GM21825 (cell line): ENCODE data around the gene PSME1.
"Not testable (repeated sequence)": the region's sequence is repeated elsewhere in the genome, so short reads cannot be mapped to it uniquely, and the experiment has no call there.

Experiments
- ATAC-seq: cut with Tn5 transposase; IDR thresholded peaks from one replicate; pipeline ENCODE4 v1.9.1; 2021; ENCODE audit warnings: mild to moderate bottlenecking, moderate library complexity; ENCODE audit not compliant: unreplicated experiment

PSME1 gene

GRCh38 chr14:24103451-24103850, 32.5 kb upstream of the PSME1 start:
- ATAC-seq = no peak

- ATAC-seq = not testable (repeated sequence)
These were observed 30.3 kb upstream of the PSME1 start for GRCh38 chr14:24105609-24106239.

GRCh38 chr14:24106672-24107271, 29.2 kb upstream of the PSME1 start:
- ATAC-seq = no peak

GRCh38 chr14:24108336-24108874, 27.6 kb upstream of the PSME1 start:
- ATAC-seq = peak; percentile 24

GRCh38 chr14:24110060-24110459, 25.9 kb upstream of the PSME1 start:
- ATAC-seq = no peak

GRCh38 chr14:24110523-24110922, 25.5 kb upstream of the PSME1 start:
- ATAC-seq = no peak

- no peak for ATAC-seq
These were observed 22.6 kb upstream of the PSME1 start for GRCh38 chr14:24113379-24113800.

GRCh38 chr14:24113801-24114531, 22.0 kb upstream of the PSME1 start:
- ATAC-seq = peak; percentile 36

GRCh38 chr14:24114532-24115421, 21.2 kb upstream of the PSME1 start, which contains the start of the genes DCAF11 and NRL:
Gene DCAF11, plus strand, starts transcription at chr14:24114777. Its CDS starts 818 bp downstream, at chr14:24115595.
Gene NRL, minus strand, starts transcription at chr14:24114949. Its CDS starts 32,101 bp downstream, at chr14:24082848.
- ATAC-seq = peak; percentile 75

- ATAC-seq = no peak
These were observed 20.4 kb upstream of the PSME1 start for GRCh38 chr14:24115422-24116127.

- no peak for ATAC-seq
These were observed 19.7 kb upstream of the PSME1 start for GRCh38 chr14:24116128-24116814.

GRCh38 chr14:24117179-24117578, 18.8 kb upstream of the PSME1 start:
- ATAC-seq = no peak

GRCh38 chr14:24119691-24120090, 16.3 kb upstream of the PSME1 start:
- no peak for ATAC-seq

- ATAC-seq = no peak
These were observed 14.8 kb upstream of the PSME1 start for GRCh38 chr14:24121210-24121609.

- no peak for ATAC-seq
These were observed 13.6 kb upstream of the PSME1 start for GRCh38 chr14:24122416-24122815.

GRCh38 chr14:24122898-24123297, 13.1 kb upstream of the PSME1 start:
- ATAC-seq = no peak

GRCh38 chr14:24123424-24124417, 12.3 kb upstream of the PSME1 start:
- peak; percentile 67 for ATAC-seq

GRCh38 chr14:24126939-24127338, 9.1 kb upstream of the PSME1 start:
- ATAC-seq = no peak
